ENCODE results near the gene ARFGAP2. TPM values are rescaled to one million over a fixed set of nuclear protein-coding genes. Genes with fewer than 3 reads are reported as not detected.

Gene ARFGAP2
- total and polyA plus RNA-seq, 9 of the 15 experiments (the other 6 are each of a cell fraction or from before 2014, with no cell fraction given): 29.1 to 140 (median 90.1) TPM

DNA sequence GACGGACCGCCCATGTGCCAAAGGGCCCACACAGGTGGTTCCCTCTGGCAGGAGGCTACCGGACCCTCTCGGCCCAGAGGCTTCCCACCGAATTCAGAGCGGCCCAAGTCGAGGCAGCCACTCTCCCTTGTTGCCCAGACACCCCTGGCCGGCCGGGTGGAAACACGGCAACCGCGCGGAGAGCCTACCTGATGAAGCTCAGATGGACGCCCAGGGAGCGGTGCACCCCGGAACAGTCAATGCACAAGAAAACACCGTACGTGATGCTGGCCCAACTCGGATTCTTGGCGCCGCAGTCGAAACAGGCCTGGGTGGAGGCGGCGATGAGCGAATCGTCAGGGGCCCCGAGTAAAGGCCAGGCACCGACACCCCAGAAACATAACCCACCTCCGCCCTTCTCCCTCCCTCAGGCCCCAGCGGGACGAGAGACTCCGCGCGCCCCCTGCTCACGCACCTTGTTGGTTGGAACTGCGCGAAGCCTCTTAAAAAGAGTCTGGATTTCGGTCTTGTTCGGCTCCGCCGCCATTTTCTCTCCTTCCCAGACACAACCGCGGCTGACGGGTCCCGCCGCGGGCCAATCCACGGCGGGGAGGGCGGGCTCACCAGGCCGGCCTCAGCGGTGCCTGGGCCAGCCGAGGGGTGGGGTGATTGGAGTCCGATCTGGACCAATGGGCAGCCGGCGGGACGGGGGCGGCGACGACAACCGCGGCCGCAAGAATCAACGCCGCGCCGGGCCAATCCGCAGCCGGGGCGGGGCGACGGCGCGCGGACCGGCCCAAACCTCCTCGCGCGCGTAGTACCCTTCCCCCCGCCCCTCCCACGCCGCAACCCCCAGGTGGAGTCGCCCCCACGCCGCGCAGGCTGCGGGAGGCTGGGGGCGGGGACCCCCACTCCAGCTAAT lies at the start of gene ARFGAP2 (continued):
- TF ChIP-seq, protein P1, sequence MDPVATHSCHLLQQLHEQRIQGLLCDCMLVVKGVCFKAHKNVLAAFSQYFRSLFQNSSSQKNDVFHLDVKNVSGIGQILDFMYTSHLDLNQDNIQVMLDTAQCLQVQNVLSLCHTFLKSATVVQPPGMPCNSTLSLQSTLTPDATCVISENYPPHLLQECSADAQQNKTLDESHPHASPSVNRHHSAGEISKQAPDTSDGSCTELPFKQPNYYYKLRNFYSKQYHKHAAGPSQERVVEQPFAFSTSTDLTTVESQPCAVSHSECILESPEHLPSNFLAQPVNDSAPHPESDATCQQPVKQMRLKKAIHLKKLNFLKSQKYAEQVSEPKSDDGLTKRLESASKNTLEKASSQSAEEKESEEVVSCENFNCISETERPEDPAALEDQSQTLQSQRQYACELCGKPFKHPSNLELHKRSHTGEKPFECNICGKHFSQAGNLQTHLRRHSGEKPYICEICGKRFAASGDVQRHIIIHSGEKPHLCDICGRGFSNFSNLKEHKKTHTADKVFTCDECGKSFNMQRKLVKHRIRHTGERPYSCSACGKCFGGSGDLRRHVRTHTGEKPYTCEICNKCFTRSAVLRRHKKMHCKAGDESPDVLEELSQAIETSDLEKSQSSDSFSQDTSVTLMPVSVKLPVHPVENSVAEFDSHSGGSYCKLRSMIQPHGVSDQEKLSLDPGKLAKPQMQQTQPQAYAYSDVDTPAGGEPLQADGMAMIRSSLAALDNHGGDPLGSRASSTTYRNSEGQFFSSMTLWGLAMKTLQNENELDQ (CRISPR knock-in tag; IDR thresholded peaks at IDR 0.05; ENCODE audit: borderline replicate concordance): peak; percentile 74; the same call in 1 of the 2 replicates
- no peak for TF ChIP-seq MEF2A (IDR thresholded peaks at IDR 0.05; ENCODE audit: control insufficient read depth, low read depth, low read length)
- peak; percentile 80 for TF ChIP-seq RBBP5 (IDR thresholded peaks at IDR 0.05; ENCODE audit: borderline replicate concordance, insufficient read depth, low read length, poor library complexity, severe bottlenecking)
- peak in 1 of 2 experiments; percentile 16; a peak in 1 of 4 replicates for TF ChIP-seq TRIM24 (IDR thresholded peaks at IDR 0.05)
- TF ChIP-seq ZSCAN32 (CRISPR knock-in tag; IDR thresholded peaks at IDR 0.05): no peak
- 0 out of 2 replicates have a peak, but pooled peaks have one; percentile 56 for TF ChIP-seq RBM14 (IDR thresholded peaks at IDR 0.05; ENCODE audit: borderline replicate concordance, insufficient read depth, low read depth, low read length)
- no peak for TF ChIP-seq PHF21A (IDR thresholded peaks at IDR 0.05; ENCODE audit: borderline replicate concordance, low read depth)
- no peak for TF ChIP-seq ELF4 (CRISPR knock-in tag; IDR thresholded peaks at IDR 0.05)
- TF ChIP-seq SAFB2 (IDR thresholded peaks at IDR 0.05; ENCODE audit: borderline replicate concordance, low read depth, low read length, severe bottlenecking): no peak
- TF ChIP-seq, protein P2, sequence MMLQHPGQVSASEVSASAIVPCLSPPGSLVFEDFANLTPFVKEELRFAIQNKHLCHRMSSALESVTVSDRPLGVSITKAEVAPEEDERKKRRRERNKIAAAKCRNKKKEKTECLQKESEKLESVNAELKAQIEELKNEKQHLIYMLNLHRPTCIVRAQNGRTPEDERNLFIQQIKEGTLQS (IDR thresholded peaks at IDR 0.05): no peak
- TF ChIP-seq, protein P2 (CRISPR knock-in tag; conservative IDR thresholded peaks at IDR 0.05): no peak
- TF ChIP-seq, protein P3, sequence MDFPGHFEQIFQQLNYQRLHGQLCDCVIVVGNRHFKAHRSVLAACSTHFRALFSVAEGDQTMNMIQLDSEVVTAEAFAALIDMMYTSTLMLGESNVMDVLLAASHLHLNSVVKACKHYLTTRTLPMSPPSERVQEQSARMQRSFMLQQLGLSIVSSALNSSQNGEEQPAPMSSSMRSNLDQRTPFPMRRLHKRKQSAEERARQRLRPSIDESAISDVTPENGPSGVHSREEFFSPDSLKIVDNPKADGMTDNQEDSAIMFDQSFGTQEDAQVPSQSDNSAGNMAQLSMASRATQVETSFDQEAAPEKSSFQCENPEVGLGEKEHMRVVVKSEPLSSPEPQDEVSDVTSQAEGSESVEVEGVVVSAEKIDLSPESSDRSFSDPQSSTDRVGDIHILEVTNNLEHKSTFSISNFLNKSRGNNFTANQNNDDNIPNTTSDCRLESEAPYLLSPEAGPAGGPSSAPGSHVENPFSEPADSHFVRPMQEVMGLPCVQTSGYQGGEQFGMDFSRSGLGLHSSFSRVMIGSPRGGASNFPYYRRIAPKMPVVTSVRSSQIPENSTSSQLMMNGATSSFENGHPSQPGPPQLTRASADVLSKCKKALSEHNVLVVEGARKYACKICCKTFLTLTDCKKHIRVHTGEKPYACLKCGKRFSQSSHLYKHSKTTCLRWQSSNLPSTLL (IDR thresholded peaks at IDR 0.05): no peak
- TF ChIP-seq RBFOX2 (IDR thresholded peaks at IDR 0.05; ENCODE audit: low read depth, low read length): peak; percentile 90
- TF ChIP-seq POLR2A (conservative IDR thresholded peaks at IDR 0.05): peak; percentile 84
- TF ChIP-seq ZFP1 (CRISPR knock-in tag; IDR thresholded peaks at IDR 0.05): no peak
- TF ChIP-seq, protein P4, sequence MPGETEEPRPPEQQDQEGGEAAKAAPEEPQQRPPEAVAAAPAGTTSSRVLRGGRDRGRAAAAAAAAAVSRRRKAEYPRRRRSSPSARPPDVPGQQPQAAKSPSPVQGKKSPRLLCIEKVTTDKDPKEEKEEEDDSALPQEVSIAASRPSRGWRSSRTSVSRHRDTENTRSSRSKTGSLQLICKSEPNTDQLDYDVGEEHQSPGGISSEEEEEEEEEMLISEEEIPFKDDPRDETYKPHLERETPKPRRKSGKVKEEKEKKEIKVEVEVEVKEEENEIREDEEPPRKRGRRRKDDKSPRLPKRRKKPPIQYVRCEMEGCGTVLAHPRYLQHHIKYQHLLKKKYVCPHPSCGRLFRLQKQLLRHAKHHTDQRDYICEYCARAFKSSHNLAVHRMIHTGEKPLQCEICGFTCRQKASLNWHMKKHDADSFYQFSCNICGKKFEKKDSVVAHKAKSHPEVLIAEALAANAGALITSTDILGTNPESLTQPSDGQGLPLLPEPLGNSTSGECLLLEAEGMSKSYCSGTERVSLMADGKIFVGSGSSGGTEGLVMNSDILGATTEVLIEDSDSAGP (CRISPR knock-in tag; IDR thresholded peaks at IDR 0.05): no peak
- TF ChIP-seq ZNF445 (CRISPR knock-in tag; IDR thresholded peaks at IDR 0.05; ENCODE audit: low read depth): no peak
- TF ChIP-seq, protein P5, sequence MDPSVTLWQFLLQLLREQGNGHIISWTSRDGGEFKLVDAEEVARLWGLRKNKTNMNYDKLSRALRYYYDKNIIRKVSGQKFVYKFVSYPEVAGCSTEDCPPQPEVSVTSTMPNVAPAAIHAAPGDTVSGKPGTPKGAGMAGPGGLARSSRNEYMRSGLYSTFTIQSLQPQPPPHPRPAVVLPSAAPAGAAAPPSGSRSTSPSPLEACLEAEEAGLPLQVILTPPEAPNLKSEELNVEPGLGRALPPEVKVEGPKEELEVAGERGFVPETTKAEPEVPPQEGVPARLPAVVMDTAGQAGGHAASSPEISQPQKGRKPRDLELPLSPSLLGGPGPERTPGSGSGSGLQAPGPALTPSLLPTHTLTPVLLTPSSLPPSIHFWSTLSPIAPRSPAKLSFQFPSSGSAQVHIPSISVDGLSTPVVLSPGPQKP (CRISPR knock-in tag; IDR thresholded peaks at IDR 0.05): no peak
- TF ChIP-seq CBFA2T3 (IDR thresholded peaks at IDR 0.05): no peak
- TF ChIP-seq TARDBP (IDR thresholded peaks at IDR 0.05): no peak
